Renal cortical epithelial cell (primary cell): ENCODE results near the gene RPSA. TPM values are rescaled to one million over a fixed set of nuclear protein-coding genes. Genes with fewer than 3 reads are reported as not detected.
"Not testable (repeated sequence)": the region's sequence is repeated elsewhere in the genome, so short reads cannot be mapped to it uniquely, and the experiment has no call there.

Experiments
- DNase-seq: peaks from one replicate; pipeline ENCODE4 v3.0.0-alpha.2; 2011; ENCODE audit warnings: low read depth
- total RNA-seq: library from RNA; depleted of rRNA; stranded (reverse); fragments of >200 nt; gene quantifications from 2 replicates; pipeline ENCODE4 v1.2.3, GENCODE V29; 2014

RPSA gene
- total RNA-seq, 1 donor from 2014 or later = 539 TPM

DNA sequence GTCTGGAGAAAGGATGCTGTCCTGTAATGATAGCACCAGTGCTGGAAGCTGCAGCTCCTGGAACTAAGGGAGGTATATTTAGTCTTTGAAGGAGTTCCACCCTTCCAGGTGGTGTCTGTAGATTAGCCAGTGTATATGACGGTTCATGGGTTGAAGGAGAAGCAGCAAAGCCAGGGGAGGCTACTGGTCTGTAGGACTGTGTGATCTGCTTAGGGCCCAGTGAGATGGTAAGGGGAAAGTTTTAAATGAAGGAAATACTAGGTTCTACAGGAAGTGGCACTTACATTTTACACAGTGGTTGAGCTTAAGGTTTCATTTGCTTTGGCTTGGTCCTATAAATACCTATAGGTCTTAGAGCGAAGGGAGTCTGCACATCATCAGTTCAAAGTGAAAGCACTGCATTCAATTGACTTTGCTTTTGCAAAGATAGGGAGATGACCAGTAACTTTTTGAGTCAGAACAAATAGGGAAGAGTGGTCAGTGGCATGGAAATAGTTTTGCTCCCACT lies 17.7 kb upstream of the RPSA start:
- DNase-seq = no peak

GRCh38 chr3:39390181-39390580 lies 16.3 kb upstream of the RPSA start:
- DNase-seq = no peak

DNA sequence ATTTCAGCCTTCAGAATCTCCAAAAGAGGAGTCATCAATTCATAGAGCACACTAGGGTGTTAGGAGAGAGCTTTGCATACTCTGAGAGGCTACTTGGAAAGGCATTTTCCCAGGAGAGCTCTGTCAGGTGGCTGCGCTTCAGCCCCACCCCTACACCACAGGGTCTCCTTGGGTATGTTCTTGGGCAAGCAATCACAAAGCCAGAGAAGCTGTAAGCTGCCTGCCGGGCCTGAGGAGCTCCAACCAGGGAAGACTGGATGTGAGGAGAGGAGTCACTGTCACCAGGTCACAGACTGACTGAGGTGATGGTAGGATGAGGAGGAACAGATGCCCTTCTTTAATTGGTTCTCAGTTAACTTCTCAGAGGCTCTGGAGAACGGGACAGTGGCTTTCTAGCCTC lies 9.8 kb upstream of the RPSA start:
- no peak for DNase-seq

GRCh38 chr3:39398700-39399099 lies 7.8 kb upstream of the RPSA start:
- DNase-seq = no peak

GRCh38 chr3:39401983-39402382 lies 4.5 kb upstream of the RPSA start:
- peak; percentile 22 for DNase-seq

- DNase-seq = no peak
Observed at GRCh38 chr3:39404943-39405686, 1.4 kb upstream of the RPSA start.

DNA sequence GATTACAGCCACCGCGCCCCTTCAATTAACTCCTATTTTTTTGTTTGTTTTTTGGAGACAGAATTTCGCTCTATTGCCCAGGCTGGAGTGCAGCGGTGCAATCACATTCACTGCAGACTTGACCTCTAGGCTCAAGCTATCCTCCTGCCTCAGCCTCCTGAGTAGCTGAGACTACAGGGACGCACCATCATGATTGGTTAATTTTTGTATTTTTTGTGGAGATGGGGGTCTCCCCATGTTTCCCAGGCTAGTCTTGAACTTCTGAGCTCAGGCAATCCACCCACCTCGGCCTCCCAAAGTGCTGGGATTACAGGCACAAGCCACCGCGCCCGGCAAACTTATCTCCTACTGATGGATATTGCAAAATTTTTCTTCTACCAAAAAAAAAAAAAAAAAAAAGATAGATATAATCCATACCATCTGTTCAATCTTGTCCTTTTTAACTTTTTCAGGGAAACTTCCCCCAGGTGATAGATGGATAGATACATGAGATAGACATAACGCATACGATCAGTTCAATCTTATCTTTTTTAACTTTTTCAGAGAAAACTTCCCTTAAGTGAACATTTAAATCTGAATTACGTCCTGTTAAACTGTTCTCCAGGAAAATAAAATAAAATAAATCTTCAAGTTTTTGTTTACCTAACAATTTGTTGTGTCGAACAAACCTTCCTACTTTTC lies 693 bp upstream of the RPSA start:
- DNase-seq = no peak

DNA sequence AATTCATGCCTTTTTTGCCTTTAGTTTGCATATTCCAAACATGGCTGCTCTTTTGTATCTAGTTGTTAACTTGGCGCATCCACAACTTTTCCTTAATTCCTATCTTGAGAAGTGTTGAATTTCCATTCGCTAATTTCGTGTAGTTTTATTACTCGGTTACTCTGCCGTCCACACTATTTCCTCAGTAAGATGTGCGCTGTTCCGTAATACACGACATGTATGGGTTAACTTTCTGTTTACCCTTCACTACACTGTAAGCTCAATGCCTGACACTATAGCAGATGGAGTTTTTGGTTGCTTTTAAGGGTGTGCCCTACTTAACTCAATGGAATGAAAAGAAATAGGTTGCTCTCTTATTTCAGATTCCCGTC lies 724 bp downstream of the RPSA start:
- no peak for DNase-seq

DNA sequence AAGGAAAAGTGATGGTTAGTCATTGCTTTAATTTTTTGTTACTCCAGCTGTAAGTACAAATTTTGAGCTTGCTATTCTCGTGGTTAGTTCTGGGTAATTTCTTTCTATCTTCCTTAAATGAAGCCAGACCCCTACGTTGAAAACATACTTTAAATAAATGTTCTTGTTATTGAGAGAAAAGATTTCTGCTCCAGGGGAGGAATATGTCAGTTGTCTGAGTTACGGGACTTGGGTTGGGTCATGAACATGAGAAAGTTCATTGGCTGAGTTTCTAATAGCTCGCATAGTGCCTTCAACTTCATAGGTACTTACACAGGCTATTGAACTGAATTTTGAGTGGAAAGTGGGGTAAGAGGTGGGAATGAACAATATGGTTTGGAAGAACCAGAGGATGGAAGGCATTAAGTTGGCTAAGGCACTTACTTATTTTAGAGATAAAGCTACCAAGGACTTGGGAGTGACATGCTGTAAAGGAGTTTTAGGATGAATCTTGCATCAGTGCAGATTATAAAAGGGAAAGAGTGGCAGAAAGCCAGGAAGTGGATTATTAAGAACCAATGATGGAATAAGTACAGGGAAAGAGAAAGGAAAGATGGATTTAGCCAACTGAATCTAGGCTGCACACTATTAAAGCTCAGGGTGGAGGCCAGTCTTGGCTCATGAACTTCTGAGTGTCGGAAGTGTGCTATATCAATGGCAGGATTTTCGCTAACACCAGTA lies 1.4 kb downstream of the RPSA start:
- DNase-seq = no peak

DNA sequence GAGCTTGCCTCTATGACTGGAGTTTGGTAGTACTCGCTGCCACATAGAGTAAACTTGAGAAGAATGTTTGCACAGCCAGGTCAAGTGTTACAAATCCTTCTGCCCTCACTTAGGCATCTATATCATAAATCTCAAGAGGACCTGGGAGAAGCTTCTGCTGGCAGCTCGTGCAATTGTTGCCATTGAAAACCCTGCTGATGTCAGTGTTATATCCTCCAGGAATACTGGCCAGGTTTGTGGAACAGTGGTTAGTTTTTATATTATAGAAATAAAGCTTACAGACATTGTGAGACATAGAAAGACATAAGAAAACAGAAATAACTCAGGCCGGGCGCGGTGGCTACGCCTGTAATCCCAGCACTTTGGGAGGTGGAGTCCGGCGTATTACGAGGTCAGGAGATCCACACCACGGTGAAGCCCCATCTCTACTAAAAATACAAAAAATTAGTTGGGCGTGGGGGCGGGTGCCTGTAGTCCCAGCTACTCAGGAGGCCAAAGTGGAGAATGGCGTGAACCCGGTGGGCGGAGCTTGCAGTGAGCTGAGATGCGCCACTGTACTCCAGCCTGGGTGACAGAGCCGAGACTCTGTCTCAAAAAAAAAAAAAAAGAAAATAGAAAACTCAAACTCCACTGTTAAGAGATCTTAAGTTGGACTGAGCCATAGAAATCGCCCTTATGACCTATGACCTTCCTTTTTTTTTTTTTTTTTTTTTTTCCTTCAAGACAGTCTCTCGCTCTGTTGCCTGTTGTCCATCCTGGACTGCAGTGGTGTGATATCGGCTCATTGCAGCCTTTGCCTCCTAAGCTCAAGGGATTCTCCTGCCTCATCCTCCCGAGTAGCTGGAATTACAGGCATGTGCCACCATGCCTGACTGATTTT lies 2.2 kb downstream of the RPSA start:
- DNase-seq = no peak

DNA sequence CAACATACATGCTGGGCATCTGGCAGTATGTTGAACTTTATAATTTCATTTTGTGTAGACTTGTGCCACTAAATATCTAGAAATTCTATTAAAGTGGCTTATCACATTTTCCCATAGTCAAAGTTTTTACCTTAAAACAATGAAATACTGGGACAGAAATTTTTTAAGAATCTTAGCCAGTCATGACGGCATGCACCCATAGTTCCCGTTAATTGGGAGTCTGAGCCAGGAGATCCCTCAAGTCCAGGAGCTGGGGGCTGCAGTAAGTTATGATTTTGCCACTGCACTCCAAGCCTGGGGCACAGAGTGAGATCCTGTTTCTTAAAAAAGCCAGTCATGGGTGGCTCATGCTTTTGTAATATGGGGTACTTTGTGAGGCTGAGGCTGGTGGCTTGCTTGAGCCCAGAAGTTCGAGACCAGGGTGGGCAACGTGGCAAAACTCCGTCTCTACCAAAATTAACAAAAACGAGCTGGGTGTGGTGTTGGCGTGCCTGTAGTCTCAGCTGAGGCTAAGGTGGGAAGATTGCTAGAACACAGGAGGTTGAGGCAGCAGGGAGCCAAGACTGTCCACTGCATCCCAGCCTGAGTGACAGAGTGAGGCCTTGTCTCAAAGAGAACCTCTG lies 3.1 kb downstream of the RPSA start:
- no peak for DNase-seq

- no peak for DNase-seq
Observed at GRCh38 chr3:39410893-39411292, 4.4 kb downstream of the RPSA start.

DNA sequence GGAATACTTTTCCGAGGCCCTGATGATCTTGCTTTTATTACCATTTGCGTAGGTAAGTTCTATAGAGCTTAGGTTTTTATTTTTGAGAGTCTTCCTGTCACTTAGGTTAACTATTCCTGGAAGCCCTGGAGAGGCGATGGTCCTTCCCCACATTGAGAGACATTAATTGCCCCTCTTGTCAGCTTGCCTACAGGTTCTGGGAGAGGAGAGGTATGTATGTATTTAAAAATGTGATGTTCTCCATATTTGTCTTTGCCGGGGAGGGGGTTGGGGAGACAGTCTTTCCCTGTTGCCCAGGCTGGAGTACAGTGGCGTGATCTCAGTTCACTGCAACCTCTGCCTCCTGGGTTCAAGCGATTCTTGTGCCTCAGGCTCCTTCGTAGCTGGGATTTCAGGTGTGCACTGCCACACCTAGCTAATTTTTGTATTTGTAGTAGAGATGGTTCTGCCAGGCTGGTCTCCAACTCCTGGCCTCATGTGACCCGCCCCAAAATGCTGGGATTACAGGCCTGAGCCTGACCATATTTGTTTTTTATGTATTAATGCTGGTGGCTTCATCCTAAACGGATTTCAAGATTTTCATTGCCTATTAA lies 6.2 kb downstream of the RPSA start:
- no peak for DNase-seq

DNA sequence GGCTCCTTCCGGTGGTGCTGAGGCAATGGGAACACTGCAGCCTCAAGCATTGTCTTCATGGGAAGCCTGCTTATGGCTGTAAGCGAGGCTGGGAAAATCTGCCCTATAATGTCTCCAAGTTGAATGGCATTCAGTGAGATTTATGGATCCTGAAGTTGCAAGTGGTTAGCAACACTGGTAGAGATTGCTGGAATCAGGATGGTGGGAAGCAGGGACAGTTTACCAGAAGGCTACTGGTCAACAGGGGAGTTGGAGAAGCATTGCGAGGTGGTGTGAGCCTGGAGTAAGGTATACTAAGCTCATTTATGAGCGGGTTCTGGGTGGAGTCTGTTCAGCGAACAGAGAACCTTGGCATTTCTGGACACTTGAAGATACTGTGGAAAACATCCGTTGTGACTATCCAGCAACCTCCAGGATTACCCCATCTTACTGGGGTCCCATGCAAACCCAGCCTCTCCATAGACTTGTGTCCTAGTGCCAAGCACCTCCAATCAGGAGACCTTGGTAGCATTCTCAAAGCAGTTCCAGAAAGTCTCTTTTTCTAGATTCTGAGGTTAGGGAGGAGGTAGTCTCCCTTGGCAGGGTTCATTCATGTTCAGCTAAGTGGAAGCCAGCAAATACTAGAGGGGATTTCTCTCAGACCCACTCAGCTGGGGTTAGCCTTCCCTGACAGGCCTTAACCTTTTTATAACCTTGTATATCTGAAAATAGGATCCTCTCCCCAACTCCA lies 7.3 kb downstream of the RPSA start:
- DNase-seq = no peak

GRCh38 chr3:39414421-39414907 lies 7.9 kb downstream of the RPSA start:
- DNase-seq = no peak

DNA sequence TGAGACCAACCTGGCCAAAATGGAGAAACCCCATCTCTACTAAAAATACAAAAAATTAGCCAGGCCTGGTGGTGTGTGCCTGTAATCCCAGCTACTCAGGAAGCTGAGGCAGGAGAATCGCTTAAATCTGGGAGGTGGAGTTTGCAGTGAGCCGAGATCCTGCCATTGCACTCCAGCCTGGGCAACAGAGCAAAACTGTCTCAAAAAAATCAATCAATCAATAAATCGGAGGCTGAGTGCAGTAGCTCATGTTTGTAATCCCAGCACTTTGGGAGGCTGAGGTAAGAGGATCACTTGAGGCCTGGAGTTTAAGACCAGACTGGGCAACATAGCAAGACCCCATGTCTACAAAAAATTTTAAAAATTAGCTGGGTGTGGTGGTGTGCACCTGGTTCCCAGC lies 8.8 kb downstream of the RPSA start:
- DNase-seq = not testable (repeated sequence)

DNA sequence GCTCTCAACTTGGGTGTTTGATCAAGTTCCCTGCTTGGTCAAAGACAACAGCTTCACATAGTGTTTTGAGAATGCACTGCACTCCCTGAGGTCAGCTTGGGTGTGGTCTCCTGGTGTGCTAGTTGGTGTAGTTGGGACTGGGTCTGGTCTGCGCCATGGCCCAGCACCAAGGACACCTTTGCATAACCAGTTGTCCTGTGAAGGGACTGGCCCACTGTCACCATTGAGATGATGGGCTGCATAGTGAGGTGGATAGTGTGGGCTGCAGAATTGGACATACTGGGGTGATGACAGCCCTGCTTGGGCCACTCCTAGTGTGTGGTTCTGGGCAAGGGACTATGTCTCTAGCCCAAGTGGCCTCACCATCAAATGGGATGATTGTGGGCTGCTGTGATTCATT lies 9.5 kb downstream of the RPSA start:
- DNase-seq = no peak

GRCh38 chr3:39416998-39417397 lies 10.5 kb downstream of the RPSA start:
- not testable (repeated sequence) for DNase-seq

DNA sequence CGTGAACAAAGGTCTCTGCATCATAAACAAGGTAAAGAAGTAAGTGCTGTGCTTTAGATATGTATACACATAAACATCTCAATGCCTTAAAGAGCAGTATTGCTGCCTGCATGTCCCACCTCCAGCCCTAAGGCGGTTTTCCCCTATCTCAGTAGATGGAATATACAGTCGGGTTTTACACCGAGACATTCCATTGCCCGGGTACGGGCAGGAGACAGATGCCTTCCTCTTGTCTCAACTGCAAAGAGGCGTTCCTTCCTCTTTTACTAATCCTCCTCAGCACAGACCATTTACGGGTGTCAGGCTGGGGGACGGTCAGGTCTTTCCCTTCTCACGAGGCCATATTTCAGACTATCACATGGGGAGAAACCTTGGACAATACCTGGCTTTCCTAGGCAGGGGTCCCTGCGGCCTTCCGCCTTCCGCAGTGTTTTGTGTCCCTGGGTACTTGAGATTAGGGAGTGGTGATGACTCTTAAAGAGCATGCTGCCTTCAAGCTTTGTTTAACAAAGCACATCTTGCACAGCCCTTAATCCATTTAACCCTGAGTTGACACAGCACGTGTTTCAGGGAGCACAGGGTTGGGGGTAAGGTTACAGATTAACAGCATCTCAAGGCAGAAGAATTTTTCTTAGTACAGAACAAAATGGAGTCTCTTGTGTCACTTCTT lies 12.2 kb downstream of the RPSA start:
- not testable (repeated sequence) for DNase-seq
